ENCODE results near the gene HSF5. TPM values are rescaled to one million over a fixed set of nuclear protein-coding genes. Genes with fewer than 3 reads are reported as not detected.

Gene HSF5
- total RNA-seq, 1 donor from 2014 or later: 0.27 TPM

DNA sequence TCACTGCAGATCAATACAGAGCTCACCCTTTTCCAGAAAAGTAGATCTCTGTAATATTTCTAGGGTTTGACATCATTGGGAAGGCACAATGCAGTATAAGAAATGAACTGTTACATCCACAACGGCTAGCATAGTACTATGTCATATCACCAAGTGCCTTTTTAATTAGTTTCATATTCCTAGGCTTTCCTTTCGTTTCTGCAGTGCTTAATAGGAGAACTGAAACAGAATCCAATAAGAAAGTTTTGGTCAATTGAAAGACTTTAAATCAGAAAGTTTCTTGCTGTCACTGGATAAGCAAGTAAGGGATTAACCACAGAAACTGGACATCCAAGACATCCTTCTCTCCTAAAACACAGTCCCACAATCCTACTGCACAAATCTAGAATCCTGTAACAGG lies 67.4 kb downstream of the HSF5 start:
- ATAC-seq: no peak
- intact Hi-C loops (cut with DNase I): no loop called here
- DNase-seq (ENCODE audit: low spot score): no peak

DNA sequence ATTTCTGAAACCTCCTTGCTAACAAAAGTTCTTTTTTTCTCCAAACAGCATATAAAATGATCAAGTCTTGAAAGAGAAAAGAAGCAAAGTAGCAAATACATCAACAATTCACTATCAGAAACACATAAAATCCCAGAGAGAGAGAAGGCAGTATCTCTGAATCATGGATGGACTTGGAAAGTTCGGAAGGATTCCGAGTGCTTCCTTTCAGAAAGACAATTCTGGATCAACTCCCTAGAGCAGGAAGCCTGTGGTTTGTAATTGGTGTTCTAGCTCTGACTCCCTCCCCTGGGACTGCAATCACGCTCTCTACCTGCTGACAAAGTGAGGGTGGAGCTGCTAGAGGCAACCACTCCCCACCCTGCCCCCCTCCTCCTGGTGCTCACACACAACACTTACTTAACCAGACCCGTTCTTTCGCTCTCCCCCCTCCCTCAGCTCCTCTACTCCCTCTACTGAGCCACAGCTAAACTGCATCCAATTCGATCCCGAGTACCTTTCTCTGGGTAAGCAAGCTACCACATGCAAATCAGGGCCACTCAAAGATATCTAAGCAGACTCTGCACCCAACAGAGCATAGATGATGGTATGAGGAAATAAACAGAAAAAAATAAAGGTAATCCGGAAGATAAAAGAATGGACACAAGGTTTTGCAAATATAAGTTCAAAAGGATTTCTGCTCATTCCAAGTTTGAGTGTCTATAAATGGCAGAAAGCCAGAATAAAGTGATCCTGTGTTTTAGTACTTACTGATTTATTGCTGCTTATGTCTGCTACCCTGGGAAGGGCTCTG lies 70.7 kb downstream of the HSF5 start, which contains the start of gene RNF43:
TSS of gene RNF43 (minus strand) at position 235 of the 793 bp plus-strand sequence. CDS start 1,957 bp downstream, outside the sequence.
- ATAC-seq: peak; percentile 99
- intact Hi-C loops (cut with DNase I): no loop called here
- peak; percentile 82 for DNase-seq (ENCODE audit: low spot score)

- intact Hi-C loops (cut with DNase I): no loop called here
- no peak for ATAC-seq
- DNase-seq (ENCODE audit: low spot score): no peak
Measured at GRCh38 chr17:58416937-58417299, 71.3 kb downstream of the HSF5 start.

- ATAC-seq: no peak
- intact Hi-C loops (cut with DNase I): no loop called here
- DNase-seq (ENCODE audit: low spot score): no peak
Measured at GRCh38 chr17:58416396-58416795, 71.8 kb downstream of the HSF5 start.

DNA sequence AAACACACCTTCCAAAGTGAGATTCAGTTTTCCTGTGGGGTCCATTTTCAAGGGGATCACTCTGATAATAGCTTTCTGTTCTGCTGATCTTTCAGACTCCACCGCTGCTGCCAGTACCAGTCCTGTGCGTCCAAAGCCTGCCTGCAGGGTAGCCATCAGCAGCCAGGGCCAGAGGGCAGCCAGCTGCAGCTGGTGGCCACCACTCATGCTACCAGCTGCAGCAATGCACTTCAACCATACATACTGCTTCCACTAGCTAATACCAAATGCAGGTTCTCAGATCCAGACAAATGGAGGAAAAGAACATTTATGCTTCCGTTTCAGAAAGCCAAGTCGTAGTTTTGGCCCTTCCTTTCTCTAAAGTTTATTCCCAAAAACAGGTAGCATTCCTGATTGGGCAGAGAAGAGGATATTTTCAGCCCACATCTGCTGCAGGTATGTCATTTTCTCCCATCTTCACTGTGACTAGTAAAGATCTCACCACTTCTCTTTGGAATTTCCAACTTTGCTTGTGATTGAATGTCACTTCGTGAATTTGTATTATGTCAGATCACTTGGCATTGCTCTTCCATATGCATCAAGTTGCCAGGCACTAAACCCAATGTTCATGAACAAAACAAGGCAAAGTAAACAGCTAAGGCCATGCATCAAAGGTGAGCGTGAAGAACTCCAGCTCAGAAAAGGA lies 72.7 kb downstream of the HSF5 start:
- DNase-seq (ENCODE audit: low spot score) (no peak), ATAC-seq (no peak)
- intact Hi-C loops (cut with DNase I): no loop called here

- ATAC-seq (no peak), DNase-seq (ENCODE audit: low spot score) (no peak)
- intact Hi-C loops (cut with DNase I): no loop called here
Measured at GRCh38 chr17:58414596-58414997, 73.6 kb downstream of the HSF5 start.

DNA sequence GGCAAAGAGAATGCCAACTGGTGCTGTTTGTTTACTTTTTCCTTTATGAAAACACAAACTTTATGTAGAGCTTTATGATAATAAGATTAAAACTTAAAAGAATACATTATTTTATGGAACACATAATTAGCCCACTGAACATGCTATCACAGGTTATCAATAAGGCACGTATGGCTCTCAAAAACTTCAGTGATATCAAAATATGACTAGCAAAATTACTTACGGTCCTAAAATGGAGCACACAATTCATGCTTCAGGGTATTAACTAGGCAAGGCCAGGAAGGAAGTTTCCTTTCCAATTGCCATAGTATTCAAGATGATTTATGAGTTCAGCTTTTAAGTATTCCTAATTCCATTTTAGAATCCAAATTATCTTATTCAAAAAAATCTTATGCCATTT lies 74.5 kb downstream of the HSF5 start:
- no peak for ATAC-seq
- intact Hi-C loops (cut with DNase I): no loop called here
- no peak for DNase-seq (ENCODE audit: low spot score)

DNA sequence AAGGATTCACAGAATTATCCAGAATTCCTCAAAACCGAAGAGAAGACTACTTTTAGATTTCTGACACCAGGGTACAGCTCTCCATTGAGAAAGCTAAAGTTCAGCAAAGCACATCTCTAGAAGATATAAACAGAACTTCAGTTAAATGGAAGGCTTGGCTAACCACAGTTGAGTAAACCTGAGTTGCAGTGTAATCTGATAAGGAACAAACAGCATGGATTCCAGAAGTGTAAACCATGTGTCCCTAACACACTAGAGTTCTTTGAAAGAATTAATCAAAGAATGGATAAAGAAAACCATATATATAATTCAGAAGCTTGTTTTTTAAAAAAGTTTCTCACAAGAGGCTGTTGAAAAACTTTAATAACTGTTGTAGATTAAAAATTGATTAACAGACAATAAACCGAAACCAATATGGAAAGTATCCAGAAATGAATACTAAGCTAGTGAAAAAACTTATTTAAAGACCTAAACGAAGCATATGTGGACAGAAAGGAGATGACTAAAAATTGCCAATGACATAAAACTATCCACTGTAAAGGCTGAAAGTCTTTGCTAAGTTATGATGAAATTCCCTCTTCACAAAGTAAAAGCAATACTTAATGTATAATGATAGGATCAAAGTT lies 75.1 kb downstream of the HSF5 start:
- intact Hi-C loops (cut with DNase I): no loop called here
- no peak for ATAC-seq

GRCh38 chr17:58412064-58412703 lies 76.0 kb downstream of the HSF5 start:
- ATAC-seq (no peak), DNase-seq (ENCODE audit: low spot score) (no peak)
- intact Hi-C loops (cut with DNase I): no loop called here

More for the DNA sequence above, 75.1 kb downstream of the HSF5 start:
- no peak for DNase-seq (ENCODE audit: low spot score)

GRCh38 chr17:58411408-58411894 lies 76.8 kb downstream of the HSF5 start:
- no peak for ATAC-seq
- DNase-seq (ENCODE audit: low spot score): no peak
- intact Hi-C loops (cut with DNase I): no loop called here

DNA sequence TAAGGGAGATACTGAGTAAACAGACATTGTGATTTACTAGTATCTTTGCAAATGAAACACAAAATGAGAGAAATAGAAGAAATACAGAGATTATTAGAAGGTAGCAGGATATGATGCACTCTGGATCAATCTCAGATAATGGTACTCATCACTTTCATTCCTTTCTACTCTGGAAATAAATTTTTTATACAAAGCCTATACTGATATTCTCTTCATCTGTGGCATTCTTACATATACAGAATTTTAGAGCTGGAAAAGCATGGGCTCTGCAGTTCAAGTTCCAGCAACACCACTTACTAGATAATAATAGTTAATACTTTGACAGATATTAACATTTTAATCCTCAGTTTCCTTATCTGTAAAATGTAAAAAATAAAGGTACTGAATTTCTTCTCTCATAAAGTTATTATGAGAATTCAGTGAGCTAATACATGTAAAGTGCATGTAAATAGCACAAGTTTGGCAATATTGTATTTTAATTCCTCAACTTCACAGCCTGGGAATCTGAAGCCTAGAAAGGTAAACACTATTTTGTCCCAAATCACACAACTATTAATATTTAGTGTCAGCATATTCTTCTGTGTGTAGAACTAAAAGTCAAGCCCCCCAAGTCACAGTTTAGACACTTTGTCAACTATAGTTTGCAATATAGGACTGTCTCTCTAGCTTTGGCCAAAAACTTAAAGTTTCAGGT lies 77.3 kb downstream of the HSF5 start:
- ATAC-seq (no peak), DNase-seq (ENCODE audit: low spot score) (no peak)
- intact Hi-C loops (cut with DNase I): no loop called here

GRCh38 chr17:58409432-58409831 lies 78.8 kb downstream of the HSF5 start:
- ATAC-seq (no peak), DNase-seq (ENCODE audit: low spot score) (no peak)
- intact Hi-C loops (cut with DNase I): no loop called here

- intact Hi-C loops (cut with DNase I): no loop called here
- DNase-seq (ENCODE audit: low spot score): no peak
- ATAC-seq: no peak
Measured at GRCh38 chr17:58403311-58403710, 84.9 kb downstream of the HSF5 start.

DNA sequence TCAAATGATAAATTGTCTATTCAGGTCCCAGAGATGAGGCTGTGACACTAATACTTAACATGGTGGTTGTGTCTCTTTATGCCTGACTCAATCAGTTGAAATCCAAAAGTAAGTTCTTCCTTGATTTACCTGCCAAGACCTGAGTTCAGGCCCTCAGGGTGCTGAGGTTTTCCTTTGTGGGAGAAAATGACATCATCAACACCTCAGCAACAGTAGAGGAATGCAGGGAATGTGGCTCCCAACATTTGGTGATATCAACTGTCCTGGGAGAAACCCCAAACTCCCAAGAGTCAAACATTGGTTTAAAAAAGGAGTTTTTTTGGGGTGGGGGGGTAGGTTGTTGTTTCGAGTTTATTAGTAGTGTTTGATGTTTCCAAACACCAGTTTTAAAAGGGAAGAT lies 85.5 kb downstream of the HSF5 start:
- intact Hi-C loops (cut with DNase I): no loop called here
- no peak for DNase-seq (ENCODE audit: low spot score)
- no peak for ATAC-seq

DNA sequence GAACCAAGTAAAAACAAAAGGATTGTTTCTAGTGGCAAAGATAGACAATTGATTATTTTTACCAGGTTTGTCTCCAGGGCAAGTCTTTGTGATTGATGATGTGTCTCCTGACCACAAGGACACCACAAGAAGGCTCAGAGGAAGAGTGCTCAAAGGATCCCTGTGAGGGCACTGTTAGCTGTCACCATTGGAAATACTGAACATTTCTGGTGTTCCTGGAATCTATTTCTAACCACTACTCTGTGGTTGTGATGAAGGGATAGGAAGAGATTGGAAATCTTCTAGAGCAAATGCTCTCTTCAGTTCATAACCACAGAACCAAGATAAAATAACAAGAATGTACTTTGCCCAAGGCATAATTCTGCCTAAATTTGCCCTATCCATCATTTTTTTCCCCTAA lies 86.2 kb downstream of the HSF5 start:
- ATAC-seq: no peak
- intact Hi-C loops (cut with DNase I): no loop called here
- DNase-seq (ENCODE audit: low spot score): no peak

GRCh38 chr17:58401287-58401686 lies 86.9 kb downstream of the HSF5 start:
- DNase-seq (ENCODE audit: low spot score): no peak
- ATAC-seq: no peak
- intact Hi-C loops (cut with DNase I): no loop called here

DNA sequence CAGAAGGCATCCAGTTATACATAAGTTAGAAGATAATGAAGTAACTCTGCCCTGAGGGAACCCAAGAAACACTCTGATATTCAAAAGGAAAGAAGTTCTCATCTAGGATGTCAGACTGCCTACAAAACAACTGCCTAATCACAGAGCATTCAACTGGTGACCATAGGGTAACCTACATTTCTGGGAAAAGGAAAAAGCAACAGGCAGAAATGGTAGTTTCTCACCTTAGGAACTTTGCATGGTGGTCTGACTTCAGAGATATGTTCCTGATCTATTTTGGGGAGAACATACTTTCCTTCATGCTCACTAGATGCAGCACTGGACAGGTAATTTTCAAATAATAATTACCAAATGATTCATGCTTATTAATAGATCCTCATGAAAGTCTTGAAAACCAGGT lies 87.4 kb downstream of the HSF5 start:
- intact Hi-C loops (cut with DNase I): no loop called here
- ATAC-seq (no peak), DNase-seq (ENCODE audit: low spot score) (no peak)

DNA sequence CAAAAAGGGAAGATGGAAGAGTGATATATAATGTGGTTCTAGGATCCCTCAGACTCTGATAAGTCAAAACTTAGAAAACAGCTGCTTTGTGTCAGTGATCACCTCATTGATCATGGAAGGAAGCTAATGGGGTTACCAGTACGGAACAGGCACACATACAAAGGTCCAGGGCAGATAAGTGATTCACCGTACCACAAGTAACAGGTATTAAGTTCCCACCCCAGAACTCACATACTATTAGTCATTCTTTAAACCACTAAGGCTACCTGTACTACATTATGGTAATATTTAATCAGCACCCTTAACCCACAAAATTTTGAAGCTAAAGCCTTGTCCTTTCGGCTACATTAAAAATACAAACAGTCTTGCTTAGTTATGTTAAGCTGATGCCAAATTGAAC lies 88.2 kb downstream of the HSF5 start:
- intact Hi-C loops (cut with DNase I): no loop called here
- no peak for DNase-seq (ENCODE audit: low spot score)

More for the DNA sequence above, 88.2 kb downstream of the HSF5 start:
- ATAC-seq: no peak

All from sciatic nerve (tissue), 2 donors.